HG02840 (cell line): ENCODE results near the gene PDCD1.
"Not testable (repeated sequence)": the region's sequence is repeated elsewhere in the genome, so short reads cannot be mapped to it uniquely, and the experiment has no call there.

ENCODE experiments used
- ATAC-seq: cut with Tn5 transposase; IDR thresholded peaks from one replicate; pipeline ENCODE4 v1.9.1; 2021; ENCODE audit warnings: mild to moderate bottlenecking, moderate library complexity, moderate number of reproducible peaks; ENCODE audit not compliant: unreplicated experiment, low FRiP score

PDCD1 gene

DNA sequence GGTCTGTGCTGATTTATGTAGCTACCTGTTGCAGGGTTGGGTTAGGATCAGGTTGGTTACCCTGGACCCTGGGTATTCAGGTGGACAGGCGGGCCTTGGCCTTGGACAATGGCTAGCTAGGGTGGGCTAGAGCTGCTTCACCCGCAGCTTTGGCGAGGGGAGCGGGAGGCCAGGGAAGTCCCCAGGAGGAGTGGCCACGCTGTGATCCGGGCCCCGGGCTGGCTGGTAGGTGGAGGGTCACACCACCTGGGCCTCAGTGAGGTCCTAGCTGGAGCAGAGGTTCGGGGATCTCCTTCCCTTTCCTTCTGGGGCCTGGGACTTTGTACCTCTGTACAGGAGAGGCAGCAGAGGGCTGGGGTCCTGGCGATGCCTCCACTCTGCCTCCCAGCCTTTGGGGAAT is 20.6 kb upstream of the PDCD1 start:
- no peak for ATAC-seq

DNA sequence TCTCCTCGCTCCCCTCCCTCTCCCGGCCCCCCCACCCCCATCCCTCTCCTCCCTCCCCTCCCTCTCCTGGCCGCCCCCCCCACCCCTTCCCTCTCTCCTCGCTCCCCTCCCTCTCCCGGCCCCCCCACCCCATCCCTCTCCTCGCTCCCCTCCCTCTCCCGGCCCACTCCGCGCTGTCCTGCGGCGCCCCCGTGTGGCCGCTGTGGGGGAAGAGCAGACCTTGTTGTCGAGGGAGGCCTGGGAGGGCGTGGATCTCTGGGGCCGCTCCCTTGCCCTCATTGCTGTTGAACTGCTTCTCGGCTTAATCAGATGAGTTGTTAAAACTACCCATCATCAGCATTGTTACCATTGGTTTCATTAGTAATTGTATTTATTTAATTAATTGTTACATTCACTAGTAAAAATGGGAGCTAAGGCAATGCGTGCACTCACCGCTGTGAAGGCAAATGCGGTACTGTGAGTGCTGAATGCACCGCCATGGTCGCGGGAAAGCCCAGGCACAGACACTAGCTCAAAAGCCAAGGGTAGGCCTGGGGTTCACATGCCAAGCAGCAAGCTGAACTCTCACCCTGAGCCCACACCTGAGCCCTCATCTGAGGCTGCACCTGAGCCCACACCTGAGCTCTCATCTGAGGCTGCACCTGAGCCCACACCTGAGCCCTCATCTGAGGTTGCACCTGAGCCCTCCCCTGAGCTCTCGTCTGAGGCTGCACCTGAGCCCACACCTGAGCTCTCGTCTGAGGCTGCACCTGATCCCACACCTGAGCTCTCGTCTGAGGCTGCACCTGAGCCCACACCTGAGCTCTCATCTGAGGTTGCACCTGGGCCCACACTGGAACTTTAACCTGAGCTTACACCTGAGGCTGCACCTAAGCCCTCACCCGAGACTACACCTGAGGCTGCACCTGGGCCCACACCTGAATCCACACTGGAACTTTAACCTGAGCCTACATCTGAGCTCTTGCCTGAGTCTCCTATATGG is 19.6 kb upstream of the PDCD1 start:
- ATAC-seq = no peak

DNA sequence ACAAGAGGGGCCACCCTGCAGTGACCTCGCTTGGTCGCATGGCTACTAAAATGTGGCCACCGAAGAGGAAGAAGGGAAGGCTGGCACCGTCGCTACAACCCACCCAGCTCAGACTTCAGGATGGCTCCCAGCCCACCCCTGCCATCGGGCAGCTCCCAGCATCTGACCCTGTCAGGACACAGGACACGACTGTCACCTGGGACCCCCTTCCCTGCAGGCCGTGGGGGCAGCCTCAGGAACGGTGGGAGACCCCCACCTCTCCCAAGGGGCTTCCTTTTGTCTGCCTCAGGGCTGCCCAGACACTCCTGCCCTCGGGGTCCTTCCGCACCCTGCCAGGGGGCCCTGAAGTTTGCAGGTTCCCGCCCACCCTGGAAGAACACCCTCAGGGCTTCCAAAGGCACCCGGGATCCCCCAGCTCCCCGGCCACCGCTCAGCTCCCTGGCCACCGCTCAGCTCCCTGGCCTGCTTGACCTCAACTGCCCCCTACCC is 18.5 kb upstream of the PDCD1 start:
- no peak for ATAC-seq

DNA sequence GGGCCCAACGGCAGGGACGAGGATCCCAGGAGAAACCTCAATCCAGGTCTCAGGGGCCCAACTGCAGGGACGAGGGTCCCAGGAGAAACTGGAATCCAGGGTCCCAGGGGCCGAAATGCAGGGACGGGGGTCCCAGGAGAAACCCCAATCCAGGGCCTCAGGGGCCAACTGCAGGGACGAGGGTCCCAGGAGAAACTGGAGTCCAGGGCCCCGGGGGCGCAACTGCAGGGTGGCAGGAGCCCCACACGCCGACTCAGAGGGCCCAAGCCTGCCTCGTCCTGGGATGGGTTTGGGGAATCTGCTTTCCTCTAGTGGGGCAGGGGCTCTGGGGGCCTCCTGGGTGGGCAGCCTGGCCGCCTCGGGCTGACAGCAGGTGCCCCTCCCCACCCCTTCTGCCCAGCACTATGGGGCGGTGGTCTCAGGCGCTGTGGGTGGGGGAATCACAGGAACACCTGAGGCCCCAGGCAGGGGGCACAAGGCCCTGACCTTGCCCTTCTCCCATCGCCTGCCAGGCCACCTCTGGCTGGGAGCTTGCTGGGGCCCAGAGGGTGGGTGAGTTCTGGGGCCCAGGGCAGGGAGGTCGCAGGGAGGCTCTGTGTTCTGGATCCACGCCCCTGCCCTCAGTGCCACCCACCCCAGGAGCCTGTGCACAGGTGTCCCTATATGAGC is 18.0 kb upstream of the PDCD1 start:
- no peak for ATAC-seq

DNA sequence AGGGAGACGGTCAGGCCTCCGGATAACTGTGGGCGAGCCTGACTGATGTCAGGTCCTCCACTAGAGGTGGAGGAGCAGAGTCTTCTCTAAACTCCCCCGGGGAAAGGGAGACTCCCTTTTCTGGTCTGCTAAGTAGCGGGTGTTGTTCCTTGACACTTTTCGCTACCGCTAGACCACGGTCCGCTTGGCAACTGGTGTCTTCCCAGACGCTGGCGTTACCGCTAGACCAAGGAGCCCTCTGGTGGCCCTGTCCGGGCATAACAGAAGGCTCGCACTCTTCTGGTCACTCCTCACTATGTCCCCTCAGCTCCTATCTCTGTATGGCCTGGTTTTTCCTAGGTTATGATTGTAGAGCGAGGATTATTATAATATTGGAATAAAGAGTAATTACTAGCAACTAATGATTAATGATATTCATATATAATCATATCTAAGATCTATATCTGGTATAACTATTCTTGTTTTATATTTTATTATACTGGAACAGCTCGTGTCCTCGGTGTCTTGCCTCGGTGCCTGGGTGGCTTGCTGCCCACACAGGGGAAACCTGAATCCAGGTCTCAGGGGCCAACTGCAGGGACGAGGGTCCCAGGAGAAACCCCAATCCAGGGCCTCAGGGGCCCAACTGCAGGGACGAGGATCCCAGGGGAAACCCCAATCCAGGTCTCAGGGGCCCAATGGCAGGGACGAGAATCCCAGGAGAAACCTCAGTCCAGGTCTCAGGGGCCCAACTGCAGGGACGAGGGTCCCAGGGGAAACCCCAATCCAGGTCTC is 17.2 kb upstream of the PDCD1 start:
- ATAC-seq = not testable (repeated sequence)

DNA sequence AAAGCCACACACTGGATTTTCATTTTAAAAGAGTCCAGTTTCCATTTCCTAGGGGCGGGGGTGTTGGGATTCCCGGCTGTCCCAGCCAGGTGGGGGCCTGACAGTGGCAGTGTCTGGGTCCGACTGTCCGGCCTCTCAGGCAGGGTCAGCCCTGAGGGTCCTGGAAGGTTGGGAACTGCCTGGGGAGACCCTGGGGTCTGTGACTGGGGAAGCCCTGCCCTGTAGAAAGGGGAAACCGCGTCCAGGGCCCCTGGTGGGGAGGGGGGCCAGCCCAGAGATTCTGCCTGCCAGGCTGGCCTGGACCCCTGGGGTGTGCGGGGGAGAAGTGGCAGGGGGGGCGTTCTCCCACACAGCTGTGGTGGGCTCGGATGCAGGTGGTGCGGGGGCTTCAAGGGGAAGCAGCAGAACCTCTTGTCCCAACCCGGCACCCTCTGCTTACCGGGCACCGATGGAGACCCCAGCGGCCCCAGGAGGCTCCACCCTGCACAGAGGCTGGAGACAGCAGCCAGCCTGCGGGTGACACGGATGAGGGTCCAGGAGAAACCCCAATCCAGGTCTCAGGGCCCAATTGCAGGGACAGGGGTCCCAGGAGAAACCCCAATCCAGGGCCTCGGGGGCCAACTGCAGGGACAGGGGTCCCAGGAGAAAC is 15.7 kb upstream of the PDCD1 start:
- ATAC-seq = no peak

DNA sequence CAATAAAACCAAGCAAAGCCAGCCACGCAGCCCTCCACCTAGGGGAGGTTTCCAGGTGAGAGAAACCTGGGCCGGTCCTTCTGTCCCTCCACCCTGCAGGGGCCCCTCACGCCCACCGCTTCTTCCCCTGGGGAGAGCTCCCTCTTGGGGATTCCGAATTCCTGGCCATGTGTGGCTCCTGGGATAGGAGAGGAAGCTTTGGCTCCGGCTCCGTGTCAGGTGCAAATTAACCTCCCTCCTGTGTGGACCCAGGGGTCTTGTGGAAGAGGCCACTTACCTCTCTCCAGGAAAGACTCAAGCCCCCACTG is 15.1 kb upstream of the PDCD1 start:
- no peak for ATAC-seq

DNA sequence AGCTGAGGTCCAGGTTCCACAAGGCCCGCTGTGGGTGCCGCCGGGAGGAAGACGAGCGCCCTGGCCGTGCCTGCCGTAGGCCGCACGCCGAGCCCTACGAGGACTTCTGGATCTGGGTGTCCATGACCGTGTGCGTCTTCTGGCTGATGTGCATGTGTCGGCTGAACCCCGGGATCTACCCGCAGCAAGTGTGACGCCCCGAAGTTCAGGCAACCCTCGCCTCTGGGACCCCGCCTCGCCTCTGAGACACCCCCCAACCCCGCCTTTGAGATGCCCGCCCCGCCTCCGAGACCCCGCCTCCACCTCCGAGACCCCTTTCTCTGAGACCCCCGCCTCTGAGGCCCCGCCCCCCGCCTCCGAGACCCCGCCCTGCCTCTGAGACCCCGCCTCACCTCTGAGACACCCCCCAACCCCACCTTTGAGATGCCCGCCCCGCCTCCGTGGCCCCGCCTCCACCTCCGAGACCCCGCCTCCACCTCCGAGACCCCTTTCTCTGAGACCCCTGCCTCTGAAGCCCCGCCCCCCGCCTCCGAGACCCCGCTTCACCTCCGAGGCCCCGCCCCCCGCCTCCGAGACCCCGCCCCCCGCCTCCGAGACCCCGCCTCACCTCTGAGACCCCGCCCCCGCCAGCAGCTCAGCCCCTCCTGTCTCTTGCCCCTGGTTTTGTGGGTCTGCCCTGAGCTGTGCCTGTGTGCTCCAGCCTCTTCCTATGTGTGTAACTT is 14.5 kb upstream of the PDCD1 start:
- no peak for ATAC-seq

DNA sequence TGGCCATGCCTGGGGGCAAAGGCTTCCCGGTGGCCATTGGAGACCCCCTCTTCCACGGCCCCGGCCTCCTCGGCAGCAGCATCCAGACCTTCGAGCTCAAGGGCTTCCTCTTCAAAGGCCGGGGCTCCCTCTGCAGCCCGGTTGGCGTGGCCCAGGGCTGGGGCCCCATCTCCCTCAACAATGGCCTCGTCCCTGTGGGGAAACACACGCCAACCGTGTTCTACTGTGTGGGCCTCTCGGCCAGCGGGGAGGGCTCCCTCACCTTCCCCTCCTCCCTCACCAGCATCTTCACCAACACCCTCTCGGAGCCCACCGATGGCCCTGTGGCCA is 13.6 kb upstream of the PDCD1 start:
- no peak for ATAC-seq

DNA sequence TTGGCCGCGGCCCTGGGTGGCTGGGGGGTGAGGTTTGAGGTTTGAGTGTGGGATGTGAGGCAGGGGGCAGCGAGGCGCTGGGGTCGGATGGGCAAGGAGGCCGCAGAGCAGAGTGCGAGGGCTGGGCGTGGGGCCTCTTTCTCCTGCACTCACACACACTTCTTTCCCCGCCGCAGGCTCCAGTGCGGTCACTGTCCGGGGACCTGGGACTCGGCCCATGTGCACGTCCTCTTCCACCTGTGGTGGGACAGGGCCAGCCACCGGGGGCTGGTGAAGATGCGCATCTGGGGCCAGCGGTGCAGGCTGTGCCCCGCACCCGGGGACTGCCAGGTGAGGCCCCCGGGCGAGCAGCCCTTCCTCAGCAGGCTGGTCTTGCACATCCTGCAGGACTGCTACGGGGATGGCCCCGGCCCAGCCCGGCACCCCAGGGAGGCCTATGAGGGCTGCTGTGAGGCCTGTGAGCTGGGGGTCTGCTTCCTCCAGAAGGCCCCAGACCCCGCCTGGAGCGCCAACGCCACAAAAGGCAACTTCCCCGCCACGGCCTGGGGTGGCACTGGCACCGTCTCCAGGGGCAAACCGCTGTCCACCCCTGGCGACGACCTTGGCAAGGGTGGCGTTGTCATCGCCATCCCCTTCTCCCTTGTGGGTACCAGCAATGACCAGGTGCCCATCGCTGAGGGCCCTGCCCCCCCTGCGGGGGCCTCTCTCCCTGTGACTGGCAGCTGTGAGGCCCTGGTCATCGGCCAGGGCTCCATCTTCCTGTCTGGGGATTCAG is 13.0 kb upstream of the PDCD1 start:
- ATAC-seq = no peak

DNA sequence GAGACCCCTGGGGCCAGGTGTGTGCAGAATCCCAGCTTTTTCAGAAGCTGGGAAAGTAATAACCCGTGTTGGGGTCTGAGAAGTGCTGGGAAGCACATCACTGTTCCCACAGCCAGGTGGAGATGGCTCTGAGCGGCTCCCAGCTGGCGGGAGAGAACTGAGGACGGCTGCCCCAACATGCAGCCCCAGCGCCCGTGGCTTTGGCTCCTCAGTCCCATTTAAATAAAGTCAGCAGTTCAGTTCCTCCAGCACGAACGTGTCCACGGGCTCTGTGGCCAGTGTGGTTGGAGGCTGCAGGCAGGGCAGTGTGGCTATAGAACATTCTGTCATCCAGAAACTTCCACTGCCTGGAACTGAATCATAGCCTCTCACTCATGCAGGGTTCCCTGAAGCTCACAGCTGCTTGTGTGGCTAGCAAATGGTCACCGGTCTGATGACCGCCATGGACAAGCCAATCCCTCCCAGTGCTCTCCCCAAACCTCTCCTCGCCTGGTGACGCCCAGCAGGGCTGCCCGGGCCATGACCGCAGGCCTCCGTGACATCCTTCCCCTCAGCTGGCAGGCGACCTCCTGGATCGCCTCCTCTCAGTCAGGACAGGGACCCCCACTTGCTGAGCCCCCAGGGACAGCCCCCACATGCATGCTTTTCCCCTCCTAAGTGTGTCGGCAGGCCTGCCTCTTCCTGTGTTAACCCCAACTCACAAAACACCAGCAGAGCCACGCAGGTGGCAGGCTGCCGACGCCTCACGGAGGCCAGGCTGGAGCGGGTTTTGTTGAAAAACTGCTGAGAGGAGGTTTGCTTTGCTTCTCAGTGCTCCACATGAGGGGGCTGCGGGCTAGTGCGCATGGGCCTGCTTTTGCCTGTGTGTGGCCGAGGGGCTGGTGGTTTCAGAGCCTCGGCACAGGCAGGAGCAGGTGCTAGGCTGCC is 12.2 kb upstream of the PDCD1 start:
- ATAC-seq = no peak

DNA sequence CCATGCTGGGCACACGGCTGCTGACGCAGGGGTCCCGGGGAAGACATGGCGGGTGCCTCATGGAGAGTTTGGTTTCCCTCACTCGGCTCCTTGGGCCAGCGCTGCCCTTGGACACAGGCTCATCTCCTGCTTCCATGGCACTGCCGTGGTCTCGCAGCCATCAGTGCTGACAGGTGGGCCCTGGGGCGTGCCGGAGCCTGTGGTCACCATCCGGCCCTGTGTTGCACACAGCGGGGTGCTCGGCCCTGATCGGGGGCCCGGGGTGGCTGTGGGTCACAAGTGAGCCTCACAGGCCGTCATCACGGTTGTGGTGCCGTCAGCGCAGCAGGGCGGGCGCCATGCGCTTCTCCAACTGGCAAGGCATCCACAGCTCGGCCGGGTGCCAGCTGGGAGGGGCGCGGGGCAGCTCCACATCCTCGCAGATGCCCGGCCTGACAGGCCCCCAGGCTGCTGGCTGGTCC is 11.4 kb upstream of the PDCD1 start:
- ATAC-seq = no peak

DNA sequence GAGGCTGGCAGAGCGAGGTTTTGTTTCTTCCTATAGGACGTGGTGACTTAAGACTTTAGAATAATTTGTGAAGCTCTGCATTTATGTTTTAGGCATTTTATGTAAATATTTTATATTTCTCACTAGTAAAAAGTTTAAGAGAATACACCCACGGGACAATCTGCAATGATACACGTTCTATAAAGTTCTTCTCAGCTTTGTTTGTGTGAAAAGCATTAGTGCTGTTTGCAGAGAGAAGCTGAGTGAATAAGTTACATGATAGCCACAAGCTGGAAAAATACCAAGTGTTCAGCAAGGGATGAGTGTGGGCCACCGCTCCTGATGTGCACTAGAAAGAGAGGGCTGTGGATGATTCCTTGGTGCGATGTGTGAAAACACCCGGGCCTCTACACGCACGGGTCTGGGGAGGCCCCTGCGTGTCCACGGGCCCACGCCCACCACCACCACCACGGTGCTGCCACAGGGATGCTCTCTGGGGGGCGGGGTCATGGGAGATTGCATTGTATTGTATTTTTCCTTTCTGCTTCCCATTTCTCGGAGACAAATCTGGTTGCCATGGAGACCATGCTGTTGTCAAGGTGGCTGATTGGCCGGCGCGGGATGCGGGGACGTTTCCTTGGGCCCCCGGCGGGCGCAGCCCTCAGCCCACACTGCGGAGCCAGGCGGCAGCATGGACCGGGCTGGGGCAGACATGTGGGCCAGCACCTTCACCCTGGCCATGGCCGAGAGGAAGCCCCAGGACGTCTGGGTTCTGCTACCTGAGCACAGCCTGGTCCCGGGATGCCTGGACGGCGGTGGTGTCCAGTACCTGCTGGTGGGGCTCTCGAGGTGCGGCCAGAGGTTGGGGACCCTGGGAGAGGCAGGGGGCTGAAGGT is 10.6 kb upstream of the PDCD1 start, which contains the start of gene RTP5:
Gene RTP5 (plus strand): TSS at position 643 of the 875 bp plus-strand sequence. CDS start 28 bp downstream, at position 671.
- no peak for ATAC-seq

DNA sequence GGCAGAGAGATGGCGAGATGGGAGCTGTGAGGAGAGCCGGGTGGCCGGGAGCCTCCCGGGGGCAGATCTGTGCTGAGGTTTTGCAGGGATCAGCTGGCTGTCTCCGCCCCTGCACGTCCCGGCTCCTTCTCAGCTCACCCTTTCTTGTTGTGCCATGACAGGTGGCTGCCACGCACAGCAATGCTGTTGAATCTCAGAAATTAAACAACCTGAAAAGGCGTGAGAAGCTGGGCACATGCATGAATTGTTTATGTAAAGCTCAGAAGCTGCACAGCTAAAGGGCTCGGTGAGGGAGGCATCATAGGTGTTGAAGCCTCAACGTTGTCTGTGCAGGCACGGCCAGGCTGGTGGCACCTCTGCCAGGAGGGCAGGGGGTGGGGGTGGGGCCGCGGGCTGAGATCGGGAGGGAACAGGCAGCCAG is 10.0 kb upstream of the PDCD1 start:
- no peak for ATAC-seq

DNA sequence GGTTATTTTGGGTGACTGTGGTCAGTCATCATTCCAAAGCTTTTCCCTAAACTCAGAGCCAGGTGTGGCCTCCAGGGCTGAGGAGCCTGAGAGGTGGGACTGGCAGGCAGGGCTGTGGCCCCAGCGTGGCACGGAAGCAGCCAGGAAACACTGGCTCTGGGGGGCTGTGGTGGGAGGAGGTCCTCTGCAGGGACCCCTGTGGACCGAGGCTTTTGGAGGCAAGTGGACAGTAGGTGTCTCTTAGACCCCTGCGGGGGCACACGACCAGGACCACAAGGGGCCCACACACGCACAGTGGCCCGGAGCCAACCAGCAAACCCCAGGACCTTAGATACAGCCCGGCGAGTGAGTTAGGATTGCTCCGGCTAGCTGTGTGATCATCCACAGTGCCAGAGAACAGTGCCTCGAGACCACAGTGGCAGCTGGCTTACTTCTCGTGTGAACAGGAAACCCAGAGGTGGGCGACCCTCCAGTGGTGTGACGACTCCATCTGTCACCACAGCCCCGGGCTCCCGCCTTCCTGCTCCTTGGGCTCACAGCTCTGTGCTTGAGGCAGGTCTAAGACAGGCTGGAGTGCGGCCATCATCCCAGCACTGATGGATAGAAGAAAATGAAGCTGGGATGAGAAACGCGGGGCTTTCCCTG is 9.2 kb upstream of the PDCD1 start:
- ATAC-seq = no peak

DNA sequence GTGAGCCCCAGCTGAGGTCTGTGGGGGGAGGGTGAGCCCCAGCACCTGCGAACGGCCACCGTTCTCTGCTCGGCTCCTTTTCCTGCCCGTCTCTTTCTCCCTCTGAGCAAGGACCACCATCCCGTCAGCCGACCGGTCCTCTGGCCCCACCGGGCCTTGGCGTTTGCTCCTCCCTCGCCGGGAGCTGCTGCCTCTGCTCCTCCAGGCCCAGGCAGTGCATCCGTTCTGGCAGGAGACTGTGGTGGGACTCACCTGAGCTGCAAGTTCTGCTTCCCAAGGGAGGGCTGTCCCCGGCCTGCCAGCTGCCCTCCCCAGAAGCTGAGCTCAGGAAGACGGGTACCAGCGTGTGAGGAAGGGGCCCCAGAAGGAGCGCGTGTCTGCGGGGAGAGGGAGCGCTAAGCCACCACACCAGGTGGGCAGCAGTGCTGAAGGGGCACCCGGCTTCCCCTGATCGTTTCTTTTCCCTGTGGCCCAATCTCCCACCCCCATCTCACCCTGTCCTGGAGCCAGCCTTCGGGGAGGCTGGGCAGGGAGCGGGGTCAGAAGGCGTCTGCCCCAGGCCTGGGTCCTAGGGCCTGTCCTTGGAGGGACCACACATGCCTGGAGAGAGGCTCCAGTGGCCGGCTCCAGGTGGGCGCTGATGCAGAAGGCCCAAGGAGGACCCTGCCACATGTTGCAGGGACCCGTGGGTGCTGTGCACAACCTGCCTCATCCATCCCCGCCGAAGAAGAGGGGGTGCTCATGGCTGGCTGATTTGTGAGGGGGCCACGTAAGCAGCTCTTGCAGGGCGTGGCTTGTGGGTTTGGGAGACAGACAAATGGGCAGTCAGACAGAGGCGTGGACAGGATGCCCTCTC is 8.3 kb upstream of the PDCD1 start:
- ATAC-seq = no peak
